Omental fat pad (tissue), 4 donors: ENCODE measurements around the gene ICE1. TPM values are rescaled to one million over a fixed set of nuclear protein-coding genes. Genes with fewer than 3 reads are reported as not detected.
"Not testable (repeated sequence)": the region's sequence is repeated elsewhere in the genome, so short reads cannot be mapped to it uniquely, and the experiment has no call there.

Experiments
- ATAC-seq: fragments of 150-250 bp; one replicate; pipeline ENCODE4 v1.9.1; 2016; ENCODE audit warnings: mild to moderate bottlenecking, moderate library complexity; ENCODE audit not compliant: low FRiP score
- DNase-seq: peaks from one replicate; pipeline ENCODE4 v3.0.0-alpha.2; 2019; ENCODE audit warnings: low spot score
- CTCF ChIP-seq, 3 donors: fragments of 450-650 bp; IDR thresholded peaks; one replicate each; pipeline ENCODE4 v1.5.1; 2016 to 2017; ENCODE audit warnings: antibody characterized with exemption in 3 of 3, mild to moderate bottlenecking in 3 of 3, moderate library complexity in 2 of 3
- total RNA-seq, 4 donors: library from RNA; depleted of rRNA; stranded (reverse); fragments of >200 nt; gene quantifications; one replicate each; pipeline ENCODE4 v1.1.0, GENCODE V29; 2016

ICE1 gene
- total RNA-seq, 4 donors from 2014 or later: 23.3 to 55.2 (median 33.1) TPM

GRCh38 chr5:5487585-5488360 is 65.3 kb downstream of the ICE1 start:
- DNase-seq: no peak
- TF ChIP-seq CTCF (IDR thresholded peaks at IDR 0.05): no peak
- no peak for ATAC-seq

- no peak for TF ChIP-seq CTCF (IDR thresholded peaks at IDR 0.05)
- ATAC-seq: no peak
- DNase-seq: no peak
These were observed 68.4 kb downstream of the ICE1 start for GRCh38 chr5:5490774-5491347.

GRCh38 chr5:5492087-5492933 is 69.8 kb downstream of the ICE1 start:
- peak in 1 of 3 donors; percentile 33 for TF ChIP-seq CTCF (IDR thresholded peaks at IDR 0.05)
- no peak for ATAC-seq
- DNase-seq: no peak

- DNase-seq, ATAC-seq: not testable (repeated sequence)
These were observed 70.4 kb downstream of the ICE1 start for GRCh38 chr5:5492934-5493271.

- DNase-seq: peak; percentile 34
- peak; percentile 53 for ATAC-seq
- no peak for TF ChIP-seq CTCF (IDR thresholded peaks at IDR 0.05)
These were observed 72.3 kb downstream of the ICE1 start for GRCh38 chr5:5494489-5495402.

GRCh38 chr5:5497152-5497788 is 74.8 kb downstream of the ICE1 start:
- DNase-seq: no peak
- peak; percentile 89 for ATAC-seq
- peak in 1 of 3 donors; percentile 46 for TF ChIP-seq CTCF (IDR thresholded peaks at IDR 0.05)
